SU-DHL-6 (cell line): ENCODE data around the gene NTSR1.

Experiments used
- EZH2phosphoT487 ChIP-seq: fragments of 200-600 bp; sonication (generic), shearing (Covaris generic); conservative IDR thresholded peaks from 2 replicates; pipeline ENCODE4 v1.6.1; 2018; ENCODE audit warnings: mild to moderate bottlenecking, antibody characterized with exemption, low read length, moderate library complexity, mixed read lengths
- TF ChIP-seq, protein P1 (sequence below): fragments of 200-600 bp; sonication (generic); IDR thresholded peaks from one replicate; pipeline ENCODE4 v1.5.1; 2017; ENCODE audit warnings: antibody characterized with exemption, mild to moderate bottlenecking, low read length, moderate library complexity; ENCODE audit not compliant: insufficient read depth, poor library complexity, severe bottlenecking

DNA sequence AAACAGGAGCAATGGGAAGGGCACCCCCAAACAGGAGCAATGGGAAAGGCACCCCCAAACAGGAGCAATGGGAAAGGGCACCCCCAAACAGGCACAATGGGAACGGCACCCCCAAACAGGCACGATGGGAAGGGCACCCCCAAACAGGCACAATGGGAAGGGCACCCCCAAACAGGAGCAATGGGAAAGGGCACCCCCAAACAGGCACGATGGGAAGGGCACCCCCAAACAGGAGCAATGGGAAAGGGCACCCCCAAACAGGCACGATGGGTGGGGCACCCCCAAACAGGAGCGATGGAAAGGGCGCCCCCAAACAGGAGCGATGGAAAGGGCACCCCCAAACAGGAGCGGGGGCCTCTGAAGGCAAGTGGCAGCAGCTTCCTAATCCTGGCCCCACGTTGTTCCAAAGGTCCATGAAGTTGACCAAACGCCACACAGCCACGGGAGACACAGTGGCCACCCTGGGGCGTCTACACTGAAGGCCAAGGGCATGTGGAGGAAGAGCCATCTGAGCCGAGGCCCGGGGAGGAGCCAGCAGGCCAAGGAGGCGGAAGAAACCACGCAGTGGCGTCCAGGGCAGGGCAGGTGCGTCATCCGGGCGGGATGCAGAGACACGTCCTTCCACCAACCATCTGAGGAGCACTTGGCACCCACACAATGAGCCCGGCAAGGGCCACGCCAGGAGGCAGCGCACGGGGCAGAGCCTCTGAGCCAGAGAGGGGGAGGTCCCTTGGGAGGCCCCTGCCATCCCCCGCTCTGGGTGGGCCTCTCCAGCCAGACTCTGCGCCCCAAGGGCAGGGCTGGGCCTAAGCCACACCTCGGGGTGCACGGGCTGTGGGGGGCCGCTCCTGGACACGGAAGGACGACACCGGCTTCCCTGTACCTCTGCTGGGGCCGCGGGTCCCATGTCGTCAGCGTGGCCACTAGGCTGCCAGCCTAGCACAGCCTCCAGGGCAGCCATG lies 21.5 kb upstream of the NTSR1 start:
- TF ChIP-seq, protein P1, sequence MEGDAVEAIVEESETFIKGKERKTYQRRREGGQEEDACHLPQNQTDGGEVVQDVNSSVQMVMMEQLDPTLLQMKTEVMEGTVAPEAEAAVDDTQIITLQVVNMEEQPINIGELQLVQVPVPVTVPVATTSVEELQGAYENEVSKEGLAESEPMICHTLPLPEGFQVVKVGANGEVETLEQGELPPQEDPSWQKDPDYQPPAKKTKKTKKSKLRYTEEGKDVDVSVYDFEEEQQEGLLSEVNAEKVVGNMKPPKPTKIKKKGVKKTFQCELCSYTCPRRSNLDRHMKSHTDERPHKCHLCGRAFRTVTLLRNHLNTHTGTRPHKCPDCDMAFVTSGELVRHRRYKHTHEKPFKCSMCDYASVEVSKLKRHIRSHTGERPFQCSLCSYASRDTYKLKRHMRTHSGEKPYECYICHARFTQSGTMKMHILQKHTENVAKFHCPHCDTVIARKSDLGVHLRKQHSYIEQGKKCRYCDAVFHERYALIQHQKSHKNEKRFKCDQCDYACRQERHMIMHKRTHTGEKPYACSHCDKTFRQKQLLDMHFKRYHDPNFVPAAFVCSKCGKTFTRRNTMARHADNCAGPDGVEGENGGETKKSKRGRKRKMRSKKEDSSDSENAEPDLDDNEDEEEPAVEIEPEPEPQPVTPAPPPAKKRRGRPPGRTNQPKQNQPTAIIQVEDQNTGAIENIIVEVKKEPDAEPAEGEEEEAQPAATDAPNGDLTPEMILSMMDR = no peak
- no peak for TF ChIP-seq EZH2phosphoT487
